CD4-positive, alpha-beta T cell (primary cell): ENCODE data around the gene ADGRE1. TPM values are rescaled to one million over a fixed set of nuclear protein-coding genes. Genes with fewer than 3 reads are reported as not detected.

ENCODE experiments used
- ATAC-seq: fragments of 200-7000 bp; cut with Tn5 transposase; one replicate; pipeline ENCODE4 v1.10.0; 2022; ENCODE audit warnings: mild to moderate bottlenecking; ENCODE audit not compliant: poor library complexity
- CTCF ChIA-PET: fragments of 350-600 bp; sonication (Branson Sonifier 250); formaldehyde crosslinking; loops from one replicate; lab custom pipeline; 2021; ENCODE audit warnings: antibody characterized with exemption, inconsistent platforms; lab: Charles Lee
- POLR2A ChIA-PET: fragments of 350-600 bp; sonication (Branson Sonifier 250); formaldehyde crosslinking; loops from one replicate; lab custom pipeline; 2021; ENCODE audit warnings: antibody characterized with exemption, inconsistent platforms; lab: Charles Lee
- DNase-seq, 14 experiments: peaks; one replicate each; pipeline ENCODE4 v3.0.0-alpha.2; 2013 to 2020; ENCODE audit warnings: mixed read lengths in 2 of 14
- H3K27ac ChIP-seq, 2 donors: one replicate each; pipeline versions ENCODE4 v1.5.1 to v1.7.0; 2013; ENCODE audit warnings: low read length in 2 of 2, low read depth in 1 of 2, mild to moderate bottlenecking in 1 of 2
- H3K27me3 ChIP-seq, 2 experiments: 1 replicate in 1 of 2; 2 replicates in 1 of 2; pipeline versions ENCODE4 v1.6.1 to v1.7.0; 2013; ENCODE audit warnings: low read length in 2 of 2, control low read depth in 1 of 2, mild to moderate bottlenecking in 1 of 2, moderate library complexity in 1 of 2; ENCODE audit not compliant: insufficient read depth in 2 of 2, control insufficient read depth in 1 of 2
- H3K36me3 ChIP-seq: one replicate; pipeline ENCODE4 v1.6.1; 2013; ENCODE audit warnings: low read length, control low read depth; ENCODE audit not compliant: insufficient read depth
- H3K4me1 ChIP-seq: one replicate; pipeline ENCODE4 v1.6.1; 2013; ENCODE audit warnings: low read length, control low read depth; ENCODE audit not compliant: insufficient read depth
- H3K4me3 ChIP-seq: one replicate; pipeline ENCODE4 v1.5.1; 2013; ENCODE audit warnings: mild to moderate bottlenecking, low read length, moderate library complexity
- H3K9me3 ChIP-seq, 2 experiments: 1 replicate in 1 of 2; 2 replicates in 1 of 2; pipeline versions ENCODE4 v1.6.1 to v1.7.0; 2013; ENCODE audit warnings: low read length in 2 of 2, mild to moderate bottlenecking in 2 of 2, control low read depth in 1 of 2, moderate library complexity in 1 of 2; ENCODE audit not compliant: control insufficient read depth in 1 of 2, insufficient read depth in 1 of 2
- H3K27ac Mint-ChIP-seq: one replicate; pipeline ENCODE4 v1.8.0; 2020; ENCODE audit warnings: mixed read lengths
- H3K27me3 Mint-ChIP-seq: one replicate; pipeline ENCODE4 v1.8.0; 2021; ENCODE audit warnings: mixed read lengths
- H3K36me3 Mint-ChIP-seq: one replicate; pipeline ENCODE4 v1.8.0; 2021; ENCODE audit warnings: low read depth, mixed read lengths
- H3K4me1 Mint-ChIP-seq: one replicate; pipeline ENCODE4 v1.8.0; 2021; ENCODE audit warnings: low read depth, mixed read lengths
- H3K4me3 Mint-ChIP-seq: one replicate; pipeline ENCODE4 v1.8.0; 2020; ENCODE audit warnings: mild to moderate bottlenecking, mixed read lengths
- H3K9me3 Mint-ChIP-seq: one replicate; pipeline ENCODE4 v1.8.0; 2020; ENCODE audit warnings: mixed read lengths
- intact Hi-C, 2 experiments: fragments of 100-400 bp; cut with DNase I in 1 of 2; cut with micrococcal nuclease in 1 of 2; formaldehyde crosslinking; loops; one replicate each; pipeline versions ENCODE4 v1.15.1 to v1.9.0; 2023 to 2025; cut with DNase I, micrococcal nuclease
- total RNA-seq, 174 experiments: library from RNA in 2 of 174; stranded (reverse) in 2 of 174; gene quantifications; one replicate each; pipeline ENCODE4 v1.2.3 and lab custom pipeline; 2021 to 2026
- TF ChIP-seq, protein P1 (sequence below): fragments of 200-600 bp; IDR thresholded peaks from one replicate; pipeline ENCODE4 v1.8.0; 2022; ENCODE audit warnings: antibody characterized with exemption, mild to moderate bottlenecking

The ADGRE1 gene
- total RNA-seq, 2 experiments from 2014 or later = 5.4 to 6.0 TPM

DNA sequence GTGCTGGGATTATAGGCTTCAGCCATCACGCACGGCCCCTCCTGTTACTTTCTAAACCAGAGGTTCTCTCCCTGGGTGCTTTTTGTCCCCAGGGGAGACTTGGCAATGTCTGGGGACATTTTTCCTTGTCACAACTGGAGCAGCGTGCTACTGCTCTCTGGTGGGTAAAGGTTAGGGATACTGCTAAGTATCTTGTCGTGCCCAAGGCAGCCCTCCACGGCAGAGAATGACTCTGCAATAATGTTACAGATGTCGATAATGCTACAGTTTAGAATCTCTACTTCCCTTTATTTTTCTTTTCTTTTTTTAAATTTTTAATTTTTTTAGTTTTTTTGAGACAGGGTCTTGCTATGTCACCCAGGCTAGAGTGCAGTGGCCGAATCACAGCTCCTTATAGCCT, 38.0 kb downstream of the ADGRE1 start:
- Mint-ChIP-seq H3K4me1 (peaks cover 17% of the 10 kb centered on the region), H3K9me3 (peaks cover 4% of the 10 kb centered on the region), H3K4me3 (no peak overlapping the region), H3K27me3 (no peaks in the 10 kb centered on the region), H3K36me3 (peaks cover 41% of the 10 kb centered on the region), H3K27ac (no peak overlapping the region)
- Histone ChIP-seq H3K27ac (no peak overlapping the region), H3K9me3 (peaks cover 10 to 21% of the 10 kb centered on the region in 2 experiments), H3K27me3 (no peaks in the 10 kb centered on the region), H3K4me3 (no peak overlapping the region), H3K4me1 (peaks cover 18% of the 10 kb centered on the region), H3K36me3 (no peaks in the 10 kb centered on the region)
- intact Hi-C loops = no loop called here
- DNase-seq (no peak), ATAC-seq (no peak)
- TF ChIP-seq, protein P1, sequence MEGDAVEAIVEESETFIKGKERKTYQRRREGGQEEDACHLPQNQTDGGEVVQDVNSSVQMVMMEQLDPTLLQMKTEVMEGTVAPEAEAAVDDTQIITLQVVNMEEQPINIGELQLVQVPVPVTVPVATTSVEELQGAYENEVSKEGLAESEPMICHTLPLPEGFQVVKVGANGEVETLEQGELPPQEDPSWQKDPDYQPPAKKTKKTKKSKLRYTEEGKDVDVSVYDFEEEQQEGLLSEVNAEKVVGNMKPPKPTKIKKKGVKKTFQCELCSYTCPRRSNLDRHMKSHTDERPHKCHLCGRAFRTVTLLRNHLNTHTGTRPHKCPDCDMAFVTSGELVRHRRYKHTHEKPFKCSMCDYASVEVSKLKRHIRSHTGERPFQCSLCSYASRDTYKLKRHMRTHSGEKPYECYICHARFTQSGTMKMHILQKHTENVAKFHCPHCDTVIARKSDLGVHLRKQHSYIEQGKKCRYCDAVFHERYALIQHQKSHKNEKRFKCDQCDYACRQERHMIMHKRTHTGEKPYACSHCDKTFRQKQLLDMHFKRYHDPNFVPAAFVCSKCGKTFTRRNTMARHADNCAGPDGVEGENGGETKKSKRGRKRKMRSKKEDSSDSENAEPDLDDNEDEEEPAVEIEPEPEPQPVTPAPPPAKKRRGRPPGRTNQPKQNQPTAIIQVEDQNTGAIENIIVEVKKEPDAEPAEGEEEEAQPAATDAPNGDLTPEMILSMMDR = no peak
- ChIA-PET CTCF (no interaction called here), POLR2A (no interaction called here)

DNA sequence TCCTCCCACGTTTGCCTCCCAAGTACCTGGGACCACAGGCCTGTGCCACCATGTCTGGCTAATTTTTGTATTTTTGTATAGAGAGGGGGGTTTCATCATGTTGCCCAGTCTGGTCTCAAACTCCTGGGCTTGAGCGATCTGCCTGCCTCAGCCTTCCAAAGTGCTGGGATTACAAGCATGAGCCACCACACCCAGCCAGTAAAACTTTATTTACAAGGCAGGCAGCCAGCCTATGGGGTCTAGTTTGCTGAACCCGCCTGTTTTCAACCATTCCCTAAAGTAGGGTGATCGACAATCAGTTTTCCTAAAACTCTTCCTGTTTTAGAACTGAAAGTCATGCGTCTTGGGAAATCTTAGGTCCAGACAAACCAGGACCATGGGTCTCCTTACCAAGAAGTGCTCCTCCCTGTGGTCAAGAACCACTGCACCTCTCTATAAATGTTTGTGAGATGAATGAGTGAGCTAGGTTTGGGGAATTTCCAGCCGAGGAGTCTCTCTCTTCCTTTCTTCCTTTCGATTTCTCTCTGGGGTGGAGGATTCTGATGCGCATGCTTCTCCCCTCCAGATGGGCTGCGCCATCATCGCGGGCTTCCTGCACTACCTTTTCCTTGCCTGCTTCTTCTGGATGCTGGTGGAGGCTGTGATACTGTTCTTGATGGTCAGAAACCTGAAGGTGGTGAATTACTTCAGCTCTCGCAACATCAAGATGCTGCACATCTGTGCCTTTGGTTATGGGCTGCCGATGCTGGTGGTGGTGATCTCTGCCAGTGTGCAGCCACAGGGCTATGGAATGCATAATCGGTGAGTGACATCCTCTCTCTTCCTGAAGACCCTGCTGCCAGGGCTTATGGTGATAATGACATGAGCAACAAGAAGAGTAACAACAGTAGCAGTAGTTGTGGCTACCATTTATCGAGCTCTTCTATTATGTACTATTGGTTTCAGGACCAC, 38.7 kb downstream of the ADGRE1 start:
- Histone ChIP-seq H3K27ac (peak overlapping the region in 1 of 2 donors; percentile 36), H3K4me1 (peaks cover 18% of the 10 kb centered on the region), H3K36me3 (no peaks in the 10 kb centered on the region), H3K27me3 (no peaks in the 10 kb centered on the region), H3K9me3 (peaks cover 14 to 25% of the 10 kb centered on the region in 2 experiments), H3K4me3 (peak overlapping the region; percentile 48)
- intact Hi-C loops = no loop called here
- no peaks in the 10 kb centered on the region for H3K27me3 Mint-ChIP-seq
- DNase-seq (peak in 6 of 14 experiments; percentile 1 to 78 (median 36)), ATAC-seq (no peak)
- H3K27ac Mint-ChIP-seq = peak overlapping the region; percentile 5
- H3K4me1 Mint-ChIP-seq = peaks cover 17% of the 10 kb centered on the region
- H3K9me3 Mint-ChIP-seq = peaks cover 7% of the 10 kb centered on the region
- ChIA-PET CTCF (interaction anchor here (0.8 kb wide), 1 partner anchor 873 kb away, joined by 3 read pairs; no protein-coding TSS in a partner anchor), POLR2A (interaction anchor here (1.3 kb wide), 1 partner anchor 12 kb away, joined by 3 read pairs; no protein-coding TSS in a partner anchor)
- no peak overlapping the region for H3K4me3 Mint-ChIP-seq
- peaks cover 45% of the 10 kb centered on the region for H3K36me3 Mint-ChIP-seq
- TF ChIP-seq, protein P1 = no peak

DNA sequence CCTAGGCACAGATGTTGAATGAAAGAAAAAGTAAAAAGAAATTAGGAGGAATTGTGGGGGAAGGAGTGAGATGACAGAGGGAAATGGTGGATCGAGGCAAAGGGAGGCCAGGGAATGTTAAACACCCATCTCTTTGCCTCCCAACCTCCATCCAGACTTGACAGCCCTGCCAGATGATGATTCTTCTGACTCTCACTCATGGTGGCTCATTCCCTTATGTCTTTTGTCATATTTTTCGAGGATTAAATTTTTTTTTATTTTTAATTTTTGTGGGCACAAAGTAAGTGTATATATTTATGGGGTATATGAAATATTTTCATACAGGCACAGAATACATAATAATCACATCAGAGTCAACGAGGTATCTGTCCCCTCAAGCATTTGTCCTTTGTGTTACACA, 42.8 kb downstream of the ADGRE1 start:
- Histone ChIP-seq H3K36me3 (no peaks in the 10 kb centered on the region), H3K9me3 (peaks cover 14 to 25% of the 10 kb centered on the region in 2 experiments), H3K27me3 (no peaks in the 10 kb centered on the region), H3K27ac (no peak overlapping the region), H3K4me3 (no peak overlapping the region), H3K4me1 (peaks cover 17% of the 10 kb centered on the region)
- TF ChIP-seq, protein P1 = no peak
- Mint-ChIP-seq H3K36me3 (peaks cover 29% of the 10 kb centered on the region), H3K27me3 (no peaks in the 10 kb centered on the region), H3K4me1 (peaks cover 17% of the 10 kb centered on the region), H3K27ac (no peak overlapping the region), H3K4me3 (no peak overlapping the region), H3K9me3 (peaks cover 7% of the 10 kb centered on the region)
- ATAC-seq (no peak), DNase-seq (no peak)
- CTCF ChIA-PET = no interaction called here
- POLR2A ChIA-PET = interaction anchor here (1.0 kb wide), 1 partner anchor 54 kb away, joined by 3 read pairs; no protein-coding TSS in a partner anchor
- intact Hi-C loops = no loop called here
